Anterior cingulate cortex (tissue), 58 donors: Measurements from ENCODE around the gene FTSJ1.
"Not testable (repeated sequence)": the region's sequence is repeated elsewhere in the genome, so short reads cannot be mapped to it uniquely, and the experiment has no call there.

Experiments
- DNase-seq, 58 donors: peaks; one replicate each; lab custom pipeline; 2025; lab: John Stamatoyannopoulos, UW

Gene FTSJ1

GRCh38 chrX:48475774-48476577 is at the start of gene FTSJ1:
TSS of gene FTSJ1 (plus strand) at chrX:48476199. CDS start at chrX:48478048, 1,849 bp downstream.
- peak; percentile 34 to 92 (median 84) for DNase-seq

- not testable (repeated sequence) for DNase-seq
These were observed 48.8 kb upstream of the FTSJ1 start for GRCh38 chrX:48427027-48427716.

GRCh38 chrX:48429606-48430005 is 46.4 kb upstream of the FTSJ1 start:
- DNase-seq, result not testable (repeated sequence)

- not testable (repeated sequence) for DNase-seq
These were observed 45.8 kb upstream of the FTSJ1 start for GRCh38 chrX:48430166-48430565.

- not testable (repeated sequence) for DNase-seq
These were observed 42.3 kb upstream of the FTSJ1 start for GRCh38 chrX:48433713-48434112.

GRCh38 chrX:48447201-48447600 is 28.8 kb upstream of the FTSJ1 start:
- not testable (repeated sequence) for DNase-seq

- no peak for DNase-seq
These were observed 25.9 kb upstream of the FTSJ1 start for GRCh38 chrX:48450076-48450475.

GRCh38 chrX:48451708-48452107 is 24.3 kb upstream of the FTSJ1 start:
- DNase-seq, result no peak

- no peak for DNase-seq
These were observed 19.2 kb upstream of the FTSJ1 start for GRCh38 chrX:48456628-48457331.

- DNase-seq, result no peak
These were observed 17.3 kb upstream of the FTSJ1 start for GRCh38 chrX:48458711-48459110.

- no peak for DNase-seq
These were observed 16.5 kb upstream of the FTSJ1 start for GRCh38 chrX:48459483-48459882.

GRCh38 chrX:48460031-48460430 is 16.0 kb upstream of the FTSJ1 start:
- DNase-seq, result no peak

- DNase-seq, result no peak
These were observed 15.4 kb upstream of the FTSJ1 start for GRCh38 chrX:48460606-48461005.

- DNase-seq, result no peak
These were observed 14.2 kb upstream of the FTSJ1 start for GRCh38 chrX:48461830-48462229.

- DNase-seq, result no peak
These were observed 10.6 kb upstream of the FTSJ1 start for GRCh38 chrX:48465336-48465933.

- DNase-seq, result no peak
These were observed 9.3 kb upstream of the FTSJ1 start for GRCh38 chrX:48466696-48467095.

- DNase-seq, result no peak
These were observed 8.7 kb upstream of the FTSJ1 start for GRCh38 chrX:48467281-48467761.

- DNase-seq, result no peak
These were observed 7.7 kb upstream of the FTSJ1 start for GRCh38 chrX:48468247-48468671.

GRCh38 chrX:48468693-48469691 is 7.0 kb upstream of the FTSJ1 start:
- DNase-seq, result no peak
